ENCODE results near the gene TPK1.
"Not testable (repeated sequence)": the region's sequence is repeated elsewhere in the genome, so short reads cannot be mapped to it uniquely, and the experiment has no call there.

Gene TPK1

GRCh38 chr7:144418931-144419330, 416.9 kb downstream of the TPK1 start:
- not testable (repeated sequence) for H3K36me3 ChIP-seq (ENCODE audit: insufficient read depth, low read length); H3K4me2 ChIP-seq (ENCODE audit: low read length); H3K4me3 ChIP-seq (ENCODE audit: low read length); H3K4me1 ChIP-seq (ENCODE audit: control insufficient read depth, insufficient read depth, low read length); H3K9ac ChIP-seq (ENCODE audit: low read depth, low read length); H3K27me3 ChIP-seq (ENCODE audit: control insufficient read depth, insufficient read depth, low read length); H3K9me3 ChIP-seq (replicated peaks; ENCODE audit: low read length)

DNA sequence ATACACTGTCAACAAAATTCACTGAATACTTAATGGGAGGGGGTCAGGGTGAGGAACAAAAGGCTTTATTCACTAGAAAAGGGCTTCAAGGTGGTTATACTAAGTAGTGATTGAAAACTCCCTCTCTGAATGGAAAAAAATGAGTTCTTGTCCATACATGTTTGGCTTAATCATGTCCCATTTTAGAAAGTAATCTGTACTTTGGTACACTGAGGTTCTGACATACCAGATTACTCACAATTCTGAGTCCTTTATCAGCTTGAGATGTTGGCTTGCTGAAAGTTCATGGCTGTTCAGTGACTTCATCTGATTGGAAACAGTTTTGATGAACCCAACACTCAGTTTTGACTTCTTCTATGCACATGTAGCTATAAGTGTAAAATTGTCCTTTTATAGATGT, 419.5 kb downstream of the TPK1 start:
- Histone ChIP-seq H3K9ac (ENCODE audit: low read depth, low read length) (no peak overlapping the region), H3K27me3 (ENCODE audit: control insufficient read depth, insufficient read depth, low read length) (no peaks in the 10 kb centered on the region), H3K4me1 (ENCODE audit: control insufficient read depth, insufficient read depth, low read length) (no peaks in the 10 kb centered on the region), H3K4me3 (ENCODE audit: low read length) (no peak overlapping the region), H3K9me3 (replicated peaks; ENCODE audit: low read length) (no peaks in the 10 kb centered on the region), H3K36me3 (ENCODE audit: insufficient read depth, low read length) (no peaks in the 10 kb centered on the region), H3K4me2 (ENCODE audit: low read length) (no peak overlapping the region)

DNA sequence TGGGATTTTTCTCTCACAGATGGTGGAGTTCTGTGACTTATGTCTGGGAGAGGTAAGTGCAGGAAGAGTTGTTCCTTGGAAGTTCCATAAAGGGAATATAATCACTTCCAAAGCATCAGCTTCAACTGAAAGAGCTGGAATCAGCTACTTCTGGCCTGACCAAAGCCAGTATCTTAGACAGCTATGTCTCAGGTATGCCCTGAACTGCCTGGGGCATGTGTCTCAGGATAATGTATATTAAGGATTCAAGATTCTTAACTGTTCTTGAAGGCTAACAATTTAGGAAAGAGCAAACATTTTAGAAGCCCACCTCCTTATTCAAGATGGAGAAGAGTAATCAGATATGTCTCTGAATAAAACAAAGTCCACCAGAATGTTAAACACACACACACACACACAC, 420.0 kb downstream of the TPK1 start:
- Histone ChIP-seq H3K9ac (ENCODE audit: low read depth, low read length) (no peak overlapping the region), H3K9me3 (replicated peaks; ENCODE audit: low read length) (no peaks in the 10 kb centered on the region), H3K27me3 (ENCODE audit: control insufficient read depth, insufficient read depth, low read length) (no peaks in the 10 kb centered on the region), H3K4me1 (ENCODE audit: control insufficient read depth, insufficient read depth, low read length) (no peaks in the 10 kb centered on the region), H3K4me2 (ENCODE audit: low read length) (no peak overlapping the region), H3K4me3 (ENCODE audit: low read length) (no peak overlapping the region), H3K36me3 (ENCODE audit: insufficient read depth, low read length) (no peaks in the 10 kb centered on the region)

GRCh38 chr7:144414815-144415214, 421.0 kb downstream of the TPK1 start:
- Histone ChIP-seq H3K27me3 (ENCODE audit: control insufficient read depth, insufficient read depth, low read length) (peaks cover 2% of the 10 kb centered on the region), H3K4me2 (ENCODE audit: low read length) (no peak overlapping the region), H3K4me1 (ENCODE audit: control insufficient read depth, insufficient read depth, low read length) (no peaks in the 10 kb centered on the region)

GRCh38 chr7:144410441-144410840, 425.4 kb downstream of the TPK1 start:
- H3K4me2 ChIP-seq (ENCODE audit: low read length): no peak overlapping the region
- H3K36me3 ChIP-seq (ENCODE audit: insufficient read depth, low read length): no peaks in the 10 kb centered on the region
- H3K9ac ChIP-seq (ENCODE audit: low read depth, low read length): no peak overlapping the region
- no peaks in the 10 kb centered on the region for H3K4me1 ChIP-seq (ENCODE audit: control insufficient read depth, insufficient read depth, low read length)
- no peak overlapping the region for H3K4me3 ChIP-seq (ENCODE audit: low read length)
- peaks cover 3% of the 10 kb centered on the region for H3K27me3 ChIP-seq (ENCODE audit: control insufficient read depth, insufficient read depth, low read length)
- H3K9me3 ChIP-seq (replicated peaks; ENCODE audit: low read length): no peaks in the 10 kb centered on the region

More at GRCh38 chr7:144414815-144415214, 421.0 kb downstream of the TPK1 start:
- Histone ChIP-seq H3K9me3 (replicated peaks; ENCODE audit: low read length) (no peaks in the 10 kb centered on the region), H3K4me3 (ENCODE audit: low read length) (no peak overlapping the region), H3K36me3 (ENCODE audit: insufficient read depth, low read length) (no peaks in the 10 kb centered on the region), H3K9ac (ENCODE audit: low read depth, low read length) (no peak overlapping the region)

- H3K36me3 ChIP-seq (ENCODE audit: insufficient read depth, low read length): no peaks in the 10 kb centered on the region
- peaks cover 3% of the 10 kb centered on the region for H3K27me3 ChIP-seq (ENCODE audit: control insufficient read depth, insufficient read depth, low read length)
- no peak overlapping the region for H3K4me2 ChIP-seq (ENCODE audit: low read length)
- H3K4me1 ChIP-seq (ENCODE audit: control insufficient read depth, insufficient read depth, low read length): no peaks in the 10 kb centered on the region
- H3K9ac ChIP-seq (ENCODE audit: low read depth, low read length): no peak overlapping the region
- no peaks in the 10 kb centered on the region for H3K9me3 ChIP-seq (replicated peaks; ENCODE audit: low read length)
- no peak overlapping the region for H3K4me3 ChIP-seq (ENCODE audit: low read length)
These were observed 427.7 kb downstream of the TPK1 start for GRCh38 chr7:144408121-144408520.

DNA sequence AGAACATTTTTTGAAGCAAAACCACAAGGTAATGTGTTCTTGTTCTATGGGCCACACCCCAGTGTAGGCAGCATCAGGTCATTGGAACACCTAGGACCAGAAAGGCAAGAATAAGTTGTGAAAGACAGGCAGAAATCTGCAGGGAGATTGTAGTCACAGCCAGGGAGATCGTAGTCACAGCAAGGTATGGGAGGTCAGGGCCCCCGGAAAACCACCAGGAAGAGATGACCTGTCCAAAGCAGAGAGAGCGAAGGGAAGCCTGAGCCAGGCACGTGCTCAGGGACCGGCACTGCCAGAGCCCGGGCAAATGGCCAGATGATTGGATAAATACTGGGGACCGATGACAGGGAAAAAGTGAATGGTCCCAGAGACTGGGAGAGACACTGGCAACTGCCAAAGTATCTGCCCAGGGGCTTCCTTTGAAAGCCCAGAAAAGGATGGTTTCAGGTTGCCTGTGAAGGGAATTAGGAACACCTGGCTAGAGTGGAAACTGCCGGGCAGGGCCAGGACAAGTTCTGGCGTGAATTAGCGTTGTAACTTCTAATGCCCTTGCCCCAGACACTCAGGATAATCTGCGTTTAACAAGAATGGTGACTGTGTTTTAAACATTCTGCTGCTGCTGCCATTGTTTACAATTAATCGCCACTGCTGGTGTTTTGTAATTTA, 428.5 kb downstream of the TPK1 start:
- peaks cover 3% of the 10 kb centered on the region for H3K27me3 ChIP-seq (ENCODE audit: control insufficient read depth, insufficient read depth, low read length)
- H3K9ac ChIP-seq (ENCODE audit: low read depth, low read length): no peak overlapping the region
- no peak overlapping the region for H3K4me3 ChIP-seq (ENCODE audit: low read length)

DNA sequence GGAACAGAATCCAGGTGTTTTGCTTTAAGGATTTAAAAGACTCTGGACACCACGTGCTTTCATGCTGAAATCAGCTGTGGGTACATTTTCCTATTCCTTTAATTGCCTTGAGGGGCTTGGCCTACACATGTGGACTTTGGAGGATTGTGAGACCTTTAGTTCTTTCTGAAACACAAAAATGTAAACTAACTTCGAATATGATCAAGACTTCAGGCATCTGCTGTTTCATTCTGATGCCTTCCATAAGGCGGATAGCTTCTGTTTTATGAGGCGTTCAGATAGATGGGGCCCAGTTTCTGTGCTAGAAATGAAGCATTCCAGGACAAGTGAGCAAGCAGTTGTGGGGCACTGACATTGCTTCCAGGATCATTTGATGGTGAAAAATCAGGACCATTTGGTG, 430.9 kb downstream of the TPK1 start:
- no peak overlapping the region for H3K4me3 ChIP-seq (ENCODE audit: low read length)
- H3K4me1 ChIP-seq (ENCODE audit: control insufficient read depth, insufficient read depth, low read length): no peaks in the 10 kb centered on the region
- no peak overlapping the region for H3K9ac ChIP-seq (ENCODE audit: low read depth, low read length)
- peaks cover 2% of the 10 kb centered on the region for H3K27me3 ChIP-seq (ENCODE audit: control insufficient read depth, insufficient read depth, low read length)
- no peaks in the 10 kb centered on the region for H3K9me3 ChIP-seq (replicated peaks; ENCODE audit: low read length)
- no peak overlapping the region for H3K4me2 ChIP-seq (ENCODE audit: low read length)
- H3K36me3 ChIP-seq (ENCODE audit: insufficient read depth, low read length): no peaks in the 10 kb centered on the region

More for the DNA sequence above, 428.5 kb downstream of the TPK1 start:
- H3K36me3 ChIP-seq (ENCODE audit: insufficient read depth, low read length): no peaks in the 10 kb centered on the region
- no peaks in the 10 kb centered on the region for H3K4me1 ChIP-seq (ENCODE audit: control insufficient read depth, insufficient read depth, low read length)
- no peak overlapping the region for H3K4me2 ChIP-seq (ENCODE audit: low read length)
- H3K9me3 ChIP-seq (replicated peaks; ENCODE audit: low read length): no peaks in the 10 kb centered on the region

- Histone ChIP-seq H3K4me2 (ENCODE audit: low read length) (no peak within 1 kb of the TSS), H3K9ac (ENCODE audit: low read depth, low read length) (no peak within 1 kb of the TSS), H3K36me3 (ENCODE audit: insufficient read depth, low read length) (no peaks in the 10 kb centered on the region)
These were observed 432.2 kb downstream of the TPK1 start, which contains the start of gene NOBOX for GRCh38 chr7:144403649-144404061. Gene NOBOX (minus strand): TSS chr7:144403693.

GRCh38 chr7:144403102-144403501, 432.8 kb downstream of the TPK1 start:
- Histone ChIP-seq H3K36me3 (ENCODE audit: insufficient read depth, low read length) (no peaks in the 10 kb centered on the region), H3K9me3 (replicated peaks; ENCODE audit: low read length) (no peaks in the 10 kb centered on the region), H3K4me1 (ENCODE audit: control insufficient read depth, insufficient read depth, low read length) (no peaks in the 10 kb centered on the region), H3K4me2 (ENCODE audit: low read length) (no peak overlapping the region), H3K27me3 (ENCODE audit: control insufficient read depth, insufficient read depth, low read length) (no peaks in the 10 kb centered on the region), H3K9ac (ENCODE audit: low read depth, low read length) (no peak overlapping the region), H3K4me3 (ENCODE audit: low read length) (no peak overlapping the region)

More at GRCh38 chr7:144403649-144404061, 432.2 kb downstream of the TPK1 start, which contains the start of gene NOBOX:
- H3K27me3 ChIP-seq (ENCODE audit: control insufficient read depth, insufficient read depth, low read length): no peaks in the 10 kb centered on the region
- no peaks in the 10 kb centered on the region for H3K4me1 ChIP-seq (ENCODE audit: control insufficient read depth, insufficient read depth, low read length)
- H3K4me3 ChIP-seq (ENCODE audit: low read length): no peak within 1 kb of the TSS
- no peaks in the 10 kb centered on the region for H3K9me3 ChIP-seq (replicated peaks; ENCODE audit: low read length)

Data from skeletal muscle satellite cell (primary cell).